Renal pelvis (tissue), 4 donors: Measurements from ENCODE around the gene COG2. TPM values are rescaled to one million over a fixed set of nuclear protein-coding genes. Genes with fewer than 3 reads are reported as not detected.

Experiments
- DNase-seq: peaks from one replicate; pipeline ENCODE4 v3.0.0-alpha.2; 2013
- polyA plus RNA-seq, 3 donors: library from polyadenylated mRNA; unstranded; fragments of 120-200 nt; gene quantifications; one replicate each; pipeline ENCODE4 v1.2.1, GENCODE V29; 2013; ENCODE audit not compliant: insufficient read length in 3 of 3

Gene COG2
- polyA plus RNA-seq, 3 donors, result 31.6 to 39.0 (median 36.0) TPM

DNA sequence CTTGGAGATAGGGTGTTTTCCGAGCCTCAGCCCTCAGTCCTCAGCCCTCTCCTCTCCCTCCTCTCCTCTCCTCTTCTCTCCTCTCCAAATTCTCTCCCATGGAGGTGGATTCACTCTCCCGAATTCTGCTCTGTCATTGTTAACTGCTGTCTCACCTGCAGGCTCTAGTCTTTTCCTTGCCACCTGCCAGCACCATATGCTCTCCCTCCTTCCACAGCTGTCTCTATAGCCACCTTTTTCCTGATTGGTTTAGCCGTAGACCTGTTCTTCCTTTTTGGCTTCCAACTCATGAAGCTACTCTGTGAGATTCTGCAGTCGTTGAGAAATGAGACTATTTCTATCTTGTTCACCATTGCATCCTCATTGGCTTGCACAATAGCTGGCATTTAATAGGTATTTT, 19.7 kb downstream of the COG2 start:
- DNase-seq, result no peak

- no peak for DNase-seq
Observed at GRCh38 chr1:230668227-230668626, 25.9 kb downstream of the COG2 start.

DNA sequence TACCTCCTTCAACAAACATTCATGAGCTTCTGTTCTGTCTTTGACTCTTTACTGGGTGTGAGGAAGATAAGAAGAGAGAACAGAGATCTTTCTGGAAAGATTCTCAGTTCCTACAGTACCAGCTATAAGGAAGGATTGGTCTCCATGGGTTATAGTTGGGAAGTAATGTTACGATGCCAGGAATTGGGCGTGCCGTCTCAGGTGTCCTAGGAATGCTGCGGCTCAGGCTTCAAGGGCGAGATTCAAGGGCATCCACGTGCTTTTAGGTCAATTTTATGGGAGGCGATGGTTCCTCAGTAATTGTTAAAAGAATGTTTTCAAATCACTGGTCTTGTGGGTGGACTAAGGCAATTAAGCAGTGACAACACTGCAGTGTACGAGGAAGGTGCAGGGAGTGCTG, 27.3 kb downstream of the COG2 start:
- DNase-seq, result no peak

DNA sequence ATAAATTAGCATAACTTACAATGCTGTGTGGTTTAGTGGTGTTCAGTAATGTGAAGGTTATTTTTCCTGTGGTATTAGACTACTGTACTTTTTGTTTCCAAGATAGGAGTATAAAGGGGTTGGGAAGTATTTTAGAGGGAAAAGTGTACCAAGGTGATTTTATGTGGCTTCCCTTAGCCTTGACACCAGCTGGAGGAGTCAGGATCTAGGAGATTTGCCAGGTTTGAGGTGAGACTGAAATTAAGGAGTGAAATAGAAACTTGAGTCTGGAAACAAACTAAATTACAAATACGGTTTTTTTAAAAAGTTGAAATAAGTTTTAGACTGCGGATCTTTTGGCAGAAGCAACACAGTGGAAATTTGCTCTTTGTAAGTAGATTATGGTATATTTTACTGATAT, 32.3 kb downstream of the COG2 start:
- no peak for DNase-seq

- no peak for DNase-seq
Observed at GRCh38 chr1:230677200-230677599, 34.9 kb downstream of the COG2 start.

DNA sequence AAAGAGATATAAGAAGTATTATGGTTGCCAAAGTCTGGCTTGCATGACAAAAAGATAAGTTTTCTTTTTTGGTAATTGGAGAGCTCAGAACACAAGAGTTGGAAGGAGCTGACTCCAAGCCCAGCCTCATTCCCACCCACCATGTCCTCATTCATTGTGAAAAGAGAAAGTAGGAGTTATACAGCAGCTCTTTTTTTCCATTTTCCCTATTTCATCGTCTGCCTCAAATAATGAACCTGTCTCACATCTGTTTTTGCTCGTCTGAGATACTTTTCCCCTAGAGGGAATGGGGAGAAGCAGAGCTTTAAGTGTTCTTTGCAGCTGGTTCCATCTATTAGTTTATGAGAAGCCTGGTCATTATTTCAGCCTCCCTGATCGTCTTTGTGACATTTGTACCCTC, 36.9 kb downstream of the COG2 start:
- no peak for DNase-seq

DNA sequence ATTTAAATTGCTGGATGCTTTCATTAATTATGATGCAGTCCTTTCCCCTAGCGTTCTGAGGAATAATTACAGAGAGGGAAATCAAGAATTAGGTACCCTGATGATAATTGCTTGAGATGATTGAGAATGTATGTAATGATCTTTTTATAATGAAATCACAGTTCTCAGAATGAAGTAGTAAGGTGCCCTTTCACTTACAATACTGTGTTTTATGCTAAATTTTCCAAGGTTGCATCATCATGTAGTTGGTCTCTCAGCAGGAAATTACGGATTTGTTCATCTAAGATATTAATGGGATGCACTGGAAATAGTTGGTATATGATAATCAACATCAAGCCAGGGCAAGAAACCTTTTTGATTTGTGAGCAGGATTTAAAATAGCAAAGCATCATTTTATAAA, 37.5 kb downstream of the COG2 start:
- no peak for DNase-seq

GRCh38 chr1:230680300-230681025, 38.2 kb downstream of the COG2 start:
- DNase-seq, result no peak

DNA sequence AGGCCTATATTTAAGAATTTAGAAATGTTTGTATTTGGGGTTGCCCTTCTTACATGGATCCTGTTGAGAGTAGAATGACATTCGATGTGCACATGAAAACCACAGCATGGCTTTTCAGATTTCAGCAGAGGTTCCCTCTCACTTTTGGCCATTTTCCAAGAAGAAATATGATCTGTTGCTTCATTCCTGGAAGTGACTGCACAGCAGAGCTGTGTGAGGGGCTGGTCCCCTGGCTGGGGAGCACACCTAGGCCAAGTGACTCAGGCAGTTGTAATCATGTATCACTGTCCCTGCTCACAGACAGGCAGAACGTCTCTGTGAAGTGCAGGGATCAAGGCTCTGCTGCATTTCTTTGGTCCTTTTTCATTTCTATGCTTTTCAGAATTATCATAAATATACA, 39.3 kb downstream of the COG2 start:
- DNase-seq, result peak; percentile 53

DNA sequence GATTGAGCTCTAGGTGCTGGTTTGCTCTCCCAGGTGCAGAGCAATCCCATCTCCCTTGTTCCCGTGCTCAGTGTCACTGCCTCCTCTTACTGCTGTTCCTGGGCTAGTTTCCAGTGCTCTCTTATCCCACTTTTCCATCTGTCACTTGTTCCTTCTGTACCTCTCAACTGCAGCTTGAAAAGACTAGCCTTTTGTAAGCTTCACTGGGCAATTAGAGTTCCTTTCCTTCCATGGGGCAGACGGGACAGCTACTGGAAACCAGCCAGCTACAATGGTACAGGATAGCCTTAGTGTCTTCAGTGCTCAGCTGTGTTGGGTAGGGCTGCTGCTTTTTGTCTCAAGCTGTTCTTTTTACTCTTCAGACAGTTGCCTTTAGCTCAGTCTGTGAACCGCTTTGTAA, 40.0 kb downstream of the COG2 start:
- DNase-seq, result no peak

DNA sequence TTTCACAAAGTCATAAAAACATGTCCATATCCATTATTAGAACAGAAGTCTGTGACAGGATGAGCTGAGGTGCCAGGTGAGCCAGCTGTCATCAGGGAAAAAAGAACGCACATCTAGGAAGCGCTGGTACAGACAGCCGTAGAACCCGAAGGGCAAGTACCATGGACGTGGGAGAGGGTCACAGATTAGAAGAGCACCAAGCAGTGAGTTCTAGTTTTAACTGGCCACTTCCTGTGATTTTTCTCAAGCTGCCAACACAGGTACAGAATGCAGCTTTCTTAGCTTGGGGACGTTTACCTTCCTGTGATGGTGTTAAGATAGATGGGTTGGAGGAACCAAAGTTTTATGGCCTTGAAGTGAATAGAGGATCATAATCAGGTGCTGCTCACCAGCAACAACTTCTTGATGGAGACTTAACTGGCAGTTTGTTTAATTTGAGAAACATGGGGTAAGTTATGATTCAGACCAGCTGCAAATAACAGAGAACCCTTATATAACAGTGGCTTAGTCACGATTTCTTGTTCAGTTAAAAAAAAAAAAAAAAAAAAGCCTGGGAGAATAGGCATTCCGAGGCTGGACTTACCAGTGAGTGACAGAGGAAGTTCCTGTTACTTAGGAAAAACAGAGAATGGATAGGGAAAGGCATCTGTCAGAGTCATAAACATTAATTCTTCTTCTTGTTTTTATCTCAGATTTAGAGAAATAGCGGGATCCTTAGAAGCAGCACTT, 40.8 kb downstream of the COG2 start:
- DNase-seq, result no peak

DNA sequence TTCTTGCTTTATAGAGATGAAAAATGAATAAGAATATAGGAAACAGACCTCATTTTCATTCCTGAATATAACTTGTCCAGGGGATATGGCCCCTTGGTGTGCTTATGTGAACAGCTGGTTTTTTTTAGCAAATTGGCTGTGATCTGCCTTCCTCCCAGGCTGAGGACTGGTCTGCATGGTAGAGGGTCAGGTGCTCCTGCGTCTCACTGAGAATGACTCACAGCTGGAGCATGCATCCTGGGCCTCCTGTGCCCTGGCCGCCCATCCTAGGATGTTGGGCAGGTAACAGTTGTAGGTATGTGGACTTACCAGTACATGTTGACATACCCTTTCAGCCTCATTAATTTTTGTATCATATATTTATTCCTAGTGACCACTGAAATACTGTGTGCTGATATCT, 41.9 kb downstream of the COG2 start:
- no peak for DNase-seq

DNA sequence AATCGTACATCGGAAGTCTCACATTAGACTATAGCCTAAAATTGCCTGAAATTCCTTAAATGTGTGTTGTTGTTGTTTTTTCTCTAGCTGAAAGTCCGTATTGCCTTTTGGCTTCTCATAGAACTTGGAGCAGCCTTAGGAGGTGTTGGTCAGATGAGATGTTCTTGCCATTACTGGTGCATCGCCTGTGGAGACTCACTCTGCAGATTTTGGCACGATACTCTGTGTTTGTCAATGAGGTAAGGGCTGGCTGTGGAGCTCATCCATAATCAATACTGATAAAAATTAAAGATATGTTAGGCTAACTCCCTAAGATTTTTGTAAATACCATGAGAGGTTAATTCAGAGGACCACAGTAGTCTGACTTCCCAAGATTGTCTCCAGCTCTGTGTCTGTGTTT, 42.7 kb downstream of the COG2 start:
- DNase-seq, result no peak

- DNase-seq, result no peak
Observed at GRCh38 chr1:230686747-230687146, 44.5 kb downstream of the COG2 start.

DNA sequence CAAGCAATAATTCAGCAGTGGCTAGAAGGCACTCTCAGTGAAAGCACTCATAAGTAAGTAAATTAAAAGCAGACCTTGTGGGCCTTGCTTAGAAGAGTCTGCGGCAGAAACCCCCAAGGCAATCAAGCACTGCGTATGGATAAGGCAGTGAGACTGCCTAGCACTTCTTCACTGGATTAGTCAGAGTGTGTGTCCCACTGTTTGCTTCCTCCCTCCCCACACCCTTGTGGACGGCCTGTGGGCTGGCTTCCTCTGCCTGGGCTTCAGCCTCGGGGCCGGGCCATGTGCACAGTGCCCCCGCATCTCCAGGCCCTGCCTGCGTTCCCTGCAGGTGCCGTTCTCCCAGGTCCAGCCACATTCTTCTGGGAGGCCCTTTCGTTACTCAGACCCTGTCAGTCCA, 47.8 kb downstream of the COG2 start:
- no peak for DNase-seq

GRCh38 chr1:230691615-230692014, 49.3 kb downstream of the COG2 start:
- DNase-seq, result no peak

DNA sequence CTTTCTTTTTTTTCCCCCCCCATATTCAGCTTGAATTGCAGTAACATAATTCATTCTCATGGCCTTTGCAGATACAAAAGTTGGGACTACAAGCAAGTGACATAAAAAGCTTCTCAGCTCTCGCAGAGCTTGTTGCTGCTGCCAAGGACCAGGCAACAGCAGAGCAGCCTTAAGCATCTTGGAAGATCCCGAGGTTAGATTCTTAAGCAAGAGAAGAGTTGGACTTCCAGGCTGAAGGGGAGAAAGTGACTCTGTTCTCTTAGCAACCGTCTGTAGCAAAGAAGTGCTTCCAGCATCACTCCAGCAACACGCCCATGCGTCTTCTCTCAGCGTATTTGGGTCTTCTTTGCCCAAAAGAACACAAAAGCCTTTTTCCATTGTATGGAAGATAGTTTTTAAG, 50.9 kb downstream of the COG2 start:
- no peak for DNase-seq

- DNase-seq, result no peak
Observed at GRCh38 chr1:230693777-230694176, 51.5 kb downstream of the COG2 start.

- DNase-seq, result no peak
Observed at GRCh38 chr1:230694464-230694863, 52.2 kb downstream of the COG2 start.

DNA sequence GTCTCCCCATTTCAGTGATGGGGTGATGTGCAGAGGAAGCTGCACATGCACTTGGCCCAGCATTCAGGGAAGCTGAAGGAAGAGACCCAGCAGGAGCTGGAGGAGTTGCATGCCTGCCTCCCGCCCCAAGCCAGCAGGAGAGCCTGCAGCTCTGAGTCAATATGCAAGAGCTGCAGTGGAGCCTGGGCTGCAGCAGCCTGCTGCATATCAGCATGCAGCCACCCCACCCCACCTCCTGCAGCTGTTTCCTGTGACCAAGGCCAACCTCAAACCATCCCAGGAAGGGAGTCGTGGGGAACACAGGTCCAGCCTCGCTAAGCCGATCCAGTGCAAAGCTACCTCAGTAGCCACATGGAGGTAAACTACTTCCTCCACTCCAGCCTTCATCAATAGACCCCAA, 52.7 kb downstream of the COG2 start:
- no peak for DNase-seq

- DNase-seq, result no peak
Observed at GRCh38 chr1:230696218-230696617, 53.9 kb downstream of the COG2 start.

GRCh38 chr1:230696722-230697437, 54.6 kb downstream of the COG2 start:
- DNase-seq, result no peak

DNA sequence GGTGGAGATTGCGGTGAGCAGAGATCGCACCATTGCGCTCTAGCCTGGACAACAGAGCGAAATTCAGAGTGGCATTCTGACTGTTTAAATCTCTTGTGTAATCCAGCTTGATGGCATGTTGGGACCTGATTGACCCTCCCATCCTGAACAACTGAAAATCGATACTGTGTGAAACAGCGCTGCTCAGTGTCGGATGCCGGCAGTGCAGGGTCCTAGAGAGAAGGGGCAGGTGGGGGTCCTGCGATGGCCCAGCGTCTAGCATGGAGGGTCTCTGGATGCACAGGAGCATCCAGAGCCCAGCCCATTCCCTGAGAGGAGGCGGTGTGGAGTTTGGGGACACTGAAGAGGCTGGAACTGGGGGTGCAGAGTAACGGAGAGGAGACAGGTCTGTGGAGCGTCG, 55.8 kb downstream of the COG2 start:
- no peak for DNase-seq
